GM12891 (cell line): ENCODE measurements around the gene MKNK2.

Source experiments
- DNase-seq: peaks from one replicate; pipeline ENCODE4 v3.0.0; 2011; ENCODE audit warnings: low spot score; ENCODE audit not compliant: insufficient read length
- FAIRE-seq: peaks from 2 replicates; lab custom pipeline; 2011; peaks lifted over from hg19 to GRCh38; lab: Jason Lieb, UNC
- PAX5 ChIP-seq: IDR thresholded peaks from 2 replicates; pipeline ENCODE4 v1.6.1; 2011; ENCODE audit warnings: low read length, moderate library complexity, mild to moderate bottlenecking; ENCODE audit not compliant: insufficient read depth, severe bottlenecking
- POLR2A ChIP-seq: IDR thresholded peaks from 2 replicates; pipeline ENCODE4 v1.6.1; 2011; ENCODE audit warnings: low read depth, low read length, control low read depth
- POLR2AphosphoS5 ChIP-seq: IDR thresholded peaks from 2 replicates; pipeline ENCODE4 v1.6.1; 2011; ENCODE audit warnings: low read depth, low read length, control low read depth
- POU2F2 ChIP-seq: IDR thresholded peaks from 2 replicates; pipeline ENCODE4 v1.6.1; 2011; ENCODE audit warnings: low read depth, mild to moderate bottlenecking, control low read depth, low read length, moderate library complexity
- SPI1 ChIP-seq: IDR thresholded peaks from 2 replicates; pipeline ENCODE4 v1.6.1; 2011; ENCODE audit warnings: low read depth, low read length, control low read depth
- TAF1 ChIP-seq: IDR thresholded peaks from 2 replicates; pipeline ENCODE4 v1.6.1; 2011; ENCODE audit warnings: low read depth, low read length, control low read depth

The MKNK2 gene

DNA sequence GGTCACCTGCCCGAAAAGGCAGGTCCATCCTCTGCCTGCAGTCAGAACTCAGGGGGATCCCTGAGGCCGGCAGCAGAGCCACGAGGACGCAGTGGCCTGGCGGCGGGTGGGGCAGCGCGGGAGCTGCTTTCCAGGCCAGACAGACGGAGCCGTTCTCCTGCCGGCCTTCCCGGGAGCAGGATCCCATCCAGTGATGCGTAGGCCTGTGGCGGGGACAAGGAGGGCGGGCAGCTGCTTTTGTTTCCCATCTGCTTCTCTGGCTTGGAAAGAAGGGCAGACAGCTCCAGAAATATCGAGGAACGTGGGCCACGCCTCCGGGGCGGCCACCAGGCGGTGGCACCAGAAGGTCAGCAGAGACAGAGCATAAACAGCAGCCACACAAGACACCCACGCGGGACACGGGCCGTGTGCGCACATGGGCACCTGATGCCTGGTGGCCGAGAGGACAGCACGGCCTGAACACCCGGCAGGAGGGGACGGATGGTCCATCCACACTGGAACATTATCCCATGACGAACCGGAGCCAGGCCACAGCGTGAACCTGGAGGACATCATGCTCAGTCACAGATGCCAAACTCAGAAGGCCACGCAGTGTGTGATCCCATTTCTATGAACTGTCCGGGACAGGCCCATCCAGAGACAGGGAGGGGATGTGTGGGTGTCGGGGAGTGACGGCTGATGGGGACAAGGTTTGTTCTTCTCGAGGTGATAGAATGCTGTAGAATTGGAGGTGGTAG is 13.9 kb upstream of the MKNK2 start:
- no peak for DNase-seq
- no peak for TF ChIP-seq SPI1
- no peak for TF ChIP-seq TAF1
- peak; percentile 36; the same call in 1 of the 2 replicates for TF ChIP-seq POLR2AphosphoS5
- TF ChIP-seq POLR2A: no peak; the same call in 1 of the 2 replicates
- no peak for TF ChIP-seq POU2F2
- no peak for TF ChIP-seq PAX5
- no peak for FAIRE-seq

DNA sequence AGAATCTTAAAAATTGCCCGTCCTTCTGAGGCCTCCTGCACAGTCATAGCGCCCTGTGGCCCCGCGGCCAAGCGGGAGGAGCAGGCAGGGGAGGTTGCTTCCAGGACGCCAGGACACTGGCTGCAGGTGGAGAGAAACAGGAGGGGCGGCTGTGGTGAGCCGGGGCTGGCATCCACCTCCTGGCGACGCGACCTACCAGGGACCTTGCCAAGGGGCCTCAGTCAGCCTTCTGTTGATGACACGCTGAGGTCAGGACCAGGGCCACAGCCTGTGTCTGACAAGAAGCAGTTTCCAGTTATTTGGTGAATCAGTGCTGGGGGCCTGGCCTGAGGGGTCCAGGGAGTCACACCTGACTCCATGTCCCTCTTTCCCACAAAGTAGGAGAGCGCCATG is 13.3 kb upstream of the MKNK2 start:
- DNase-seq (no peak), FAIRE-seq (no peak)
- TF ChIP-seq POLR2AphosphoS5 (no peak), POLR2A (no peak), TAF1 (no peak), POU2F2 (no peak), SPI1 (no peak), PAX5 (no peak)

GRCh38 chr19:2063824-2064223 is 12.8 kb upstream of the MKNK2 start:
- FAIRE-seq (no peak), DNase-seq (no peak)
- no peak for TF ChIP-seq POU2F2

- no peak for FAIRE-seq
- DNase-seq: no peak
- TF ChIP-seq TAF1 (no peak), POU2F2 (no peak), POLR2A (no peak), PAX5 (no peak), POLR2AphosphoS5 (no peak), SPI1 (no peak)
Observed at GRCh38 chr19:2062770-2063169, 11.7 kb upstream of the MKNK2 start.

- FAIRE-seq (no peak), DNase-seq (no peak)
- no peak for TF ChIP-seq POU2F2
- TF ChIP-seq SPI1: no peak
- TF ChIP-seq PAX5: no peak
- no peak for TF ChIP-seq POLR2A
- TF ChIP-seq TAF1: no peak
Observed at GRCh38 chr19:2062389-2062729, 11.3 kb upstream of the MKNK2 start.

GRCh38 chr19:2061495-2062388 is 10.7 kb upstream of the MKNK2 start:
- TF ChIP-seq TAF1: peak; percentile 53
- TF ChIP-seq POU2F2: 0 out of 2 replicates have a peak, but pooled peaks have one; percentile 49
- peak; percentile 59 for TF ChIP-seq POLR2A
- TF ChIP-seq POLR2AphosphoS5: peak; percentile 80
- no peak for TF ChIP-seq SPI1
- TF ChIP-seq PAX5: no peak
- FAIRE-seq: peak; percentile 98
- peak; percentile 98 for DNase-seq

DNA sequence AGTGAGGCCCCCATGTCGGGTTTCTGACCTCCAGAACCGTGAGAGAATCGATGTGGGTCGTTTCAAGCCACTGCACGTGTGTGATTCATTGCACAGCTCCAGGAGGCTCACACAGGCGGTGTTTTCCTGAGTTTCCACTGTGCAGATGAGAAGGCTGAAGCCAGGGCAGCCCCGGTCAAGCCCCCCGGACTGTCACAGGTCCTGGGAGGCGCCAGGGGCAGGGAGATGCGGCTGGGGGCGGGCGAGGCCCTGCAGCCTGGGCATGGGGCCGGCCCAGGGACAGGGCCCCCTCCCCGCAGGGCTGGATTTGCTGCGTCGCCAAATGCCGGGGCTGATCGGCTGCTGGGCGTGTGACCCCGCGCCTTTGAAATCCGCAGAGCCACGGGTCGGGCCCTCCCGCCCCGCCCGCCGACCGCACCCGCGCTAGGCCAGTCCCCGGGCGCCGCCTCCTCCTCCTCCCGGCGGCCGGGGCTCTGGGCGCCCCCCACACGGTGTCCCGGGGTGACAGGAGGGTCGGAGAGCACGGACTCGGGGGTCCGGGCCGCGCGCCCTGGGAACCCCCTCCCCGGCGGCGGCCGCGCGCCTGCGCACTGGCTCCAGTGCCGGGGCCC is 9.9 kb upstream of the MKNK2 start:
- DNase-seq (no peak), FAIRE-seq (no peak)
- TF ChIP-seq POU2F2: no peak
- no peak for TF ChIP-seq POLR2AphosphoS5
- TF ChIP-seq SPI1: no peak
- TF ChIP-seq PAX5: no peak
- TF ChIP-seq POLR2A: no peak; the same call in 1 of the 2 replicates
- TF ChIP-seq TAF1: no peak

DNA sequence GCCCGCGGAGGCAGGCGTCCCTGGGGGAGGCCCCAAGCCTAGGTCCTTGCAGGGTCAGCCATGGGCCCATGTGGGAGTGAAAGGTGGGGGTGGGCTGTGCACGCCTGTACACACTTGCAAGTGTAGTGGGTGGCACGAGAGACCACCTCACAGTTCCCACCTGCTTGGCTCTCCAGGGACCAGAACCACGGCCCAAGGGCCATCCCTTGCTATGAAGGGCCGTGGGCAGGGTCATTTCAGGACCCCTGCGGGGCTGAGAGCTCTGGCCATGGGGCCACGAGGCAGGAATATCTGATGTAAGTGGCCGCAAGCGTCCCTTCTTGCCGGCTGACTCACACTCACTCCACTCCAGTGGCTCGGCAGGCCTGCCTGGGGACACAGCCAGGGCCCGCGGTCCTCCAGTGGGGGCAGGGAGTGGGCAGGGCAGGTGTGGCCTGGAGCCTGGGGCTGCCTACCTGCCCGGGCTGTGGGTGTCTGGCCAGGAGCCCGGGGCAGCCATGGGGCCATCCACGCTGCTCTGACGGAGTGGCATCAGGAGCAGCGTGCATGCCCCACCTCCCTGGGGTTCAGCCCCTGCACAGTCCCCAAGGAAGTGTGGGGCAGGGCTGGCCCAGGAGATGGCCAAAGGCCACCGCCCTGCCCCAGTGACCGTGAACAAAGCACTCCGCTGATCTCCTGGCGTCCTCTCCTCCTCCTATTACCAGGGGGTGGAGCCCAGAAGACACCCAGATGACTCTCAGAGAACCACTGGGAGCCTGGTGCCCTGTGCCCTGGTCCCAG is 8.6 kb upstream of the MKNK2 start:
- no peak for FAIRE-seq
- no peak for DNase-seq

More for the DNA sequence above, 8.6 kb upstream of the MKNK2 start:
- no peak for TF ChIP-seq POLR2AphosphoS5
